Fibroblast of skin of right quadriceps (primary cell): Measurements from ENCODE around the gene COL8A1.
"Not testable (repeated sequence)": the region's sequence is repeated elsewhere in the genome, so short reads cannot be mapped to it uniquely, and the experiment has no call there.

Experiments
- DNase-seq: peaks from one replicate; pipeline ENCODE4 v3.0.0-alpha.2; 2013

Gene COL8A1

DNA sequence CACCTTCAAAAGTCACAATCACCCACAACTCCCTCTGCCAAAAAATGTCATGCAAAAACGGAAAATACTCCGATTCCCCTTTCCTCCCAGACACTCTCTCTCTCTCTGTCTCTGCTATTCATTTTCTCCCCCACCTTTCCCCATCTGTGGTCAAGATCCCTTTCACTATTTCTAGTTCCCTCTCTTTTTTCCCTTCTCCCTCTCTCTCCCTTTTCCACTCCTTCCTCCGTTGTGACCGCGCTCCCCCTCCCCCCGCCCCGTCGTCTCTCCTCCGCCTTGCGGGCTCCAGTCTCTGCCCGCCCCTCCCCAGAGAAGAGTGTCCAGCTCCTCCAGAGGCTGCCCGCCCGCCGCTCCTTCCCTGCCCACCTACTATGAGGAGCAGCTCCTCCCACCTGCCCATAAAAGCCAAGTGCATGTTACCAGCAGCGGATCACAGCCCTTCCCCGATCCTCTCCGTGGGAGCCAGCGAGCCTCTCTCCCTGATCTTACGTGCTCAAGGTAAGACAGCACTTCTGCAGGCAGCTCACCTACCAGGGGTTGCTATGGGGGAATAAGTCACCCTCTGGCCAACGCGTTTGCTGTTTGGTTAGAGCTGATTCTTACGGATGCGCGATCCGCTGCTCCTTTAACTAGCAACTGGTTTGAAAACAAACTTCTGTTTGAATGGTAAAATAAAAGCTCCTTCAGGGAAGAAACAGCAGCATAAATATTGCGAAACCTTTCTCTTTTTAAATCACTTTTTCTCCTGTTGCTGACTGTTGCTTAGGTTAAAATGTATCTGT, at the start of gene COL8A1:
Gene COL8A1, plus strand, starts transcription at position 428 of the 782 bp plus-strand sequence. CDS start 152,089 bp downstream, outside the sequence.
- peak; percentile 84 for DNase-seq

DNA sequence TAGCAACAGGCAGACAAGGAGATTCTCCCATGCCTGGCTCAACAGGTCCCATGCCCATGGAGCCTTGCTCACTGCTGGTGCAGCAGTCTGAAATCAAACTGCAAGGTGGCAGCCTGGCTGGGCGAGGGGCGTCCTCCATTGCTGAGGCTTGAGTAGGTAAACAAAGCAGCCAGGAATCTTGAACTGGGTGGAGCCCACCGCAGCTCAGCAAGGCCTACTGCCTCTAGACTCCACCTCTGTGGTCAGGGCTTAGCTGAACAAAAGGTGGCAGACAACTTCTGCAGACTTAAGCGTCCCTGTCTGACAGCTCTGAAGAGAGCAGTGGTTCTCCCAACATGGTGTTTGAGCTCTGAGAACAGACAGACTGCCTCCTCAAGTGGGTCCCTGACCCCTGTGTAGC, 49.2 kb upstream of the COL8A1 start:
- DNase-seq, result not testable (repeated sequence)

DNA sequence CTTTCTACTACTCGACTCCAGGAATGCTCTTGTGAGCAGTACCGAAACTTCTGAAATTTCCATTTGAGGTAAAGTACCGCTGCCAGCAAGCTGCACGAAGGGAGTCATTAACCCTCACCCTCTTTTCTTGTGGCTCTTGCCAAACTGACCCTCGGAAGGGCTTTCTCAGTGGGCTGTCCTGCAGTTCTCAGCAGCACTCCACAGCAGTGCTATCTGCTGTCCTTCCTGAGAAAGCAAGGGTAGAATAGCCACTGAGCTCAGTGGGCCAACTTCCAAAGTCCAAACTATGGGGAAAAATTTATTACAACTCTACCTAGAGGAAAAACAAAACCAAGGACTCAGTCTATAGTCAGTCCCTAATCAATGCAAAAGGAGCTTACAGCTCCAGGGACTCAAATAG, 38.5 kb upstream of the COL8A1 start:
- DNase-seq, result no peak

DNA sequence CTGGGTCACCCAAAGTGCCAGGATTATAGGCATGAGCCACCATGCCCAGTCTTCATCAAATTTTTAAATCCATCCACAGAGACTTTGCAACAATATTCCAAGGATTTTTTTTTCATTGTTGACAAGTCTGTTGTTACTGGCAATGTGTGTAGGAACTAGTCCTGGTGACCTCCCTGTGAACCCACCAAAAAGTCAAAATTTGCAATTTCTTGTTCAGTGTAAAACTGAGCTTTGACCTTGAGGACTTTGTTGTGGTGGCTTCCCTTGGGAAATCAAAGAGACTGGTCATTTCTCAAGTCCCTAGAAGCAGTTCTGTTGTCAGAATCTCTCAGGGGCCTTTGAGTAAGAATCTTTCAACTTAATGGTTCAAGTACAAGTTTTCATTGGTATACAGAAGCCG, 36.9 kb upstream of the COL8A1 start:
- DNase-seq, result no peak

DNA sequence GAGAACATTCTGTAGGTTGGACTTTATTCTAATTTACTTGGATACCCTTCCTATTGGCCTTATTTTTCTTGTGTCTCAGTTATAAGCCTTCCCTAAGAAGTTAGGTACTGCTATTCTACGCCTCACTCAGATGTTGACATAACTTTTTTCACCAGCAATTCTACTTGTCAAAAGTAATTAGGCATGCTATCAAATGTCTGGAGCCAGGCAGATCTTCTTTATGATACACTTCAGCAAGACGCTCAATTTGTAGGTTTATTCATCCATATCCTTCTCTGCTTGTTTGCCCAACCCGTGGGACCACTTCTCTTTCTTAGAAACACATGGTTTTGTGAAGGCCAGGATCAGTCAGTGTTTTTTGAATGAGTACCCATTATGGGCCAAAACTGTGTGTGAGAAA, 36.2 kb upstream of the COL8A1 start:
- no peak for DNase-seq

DNA sequence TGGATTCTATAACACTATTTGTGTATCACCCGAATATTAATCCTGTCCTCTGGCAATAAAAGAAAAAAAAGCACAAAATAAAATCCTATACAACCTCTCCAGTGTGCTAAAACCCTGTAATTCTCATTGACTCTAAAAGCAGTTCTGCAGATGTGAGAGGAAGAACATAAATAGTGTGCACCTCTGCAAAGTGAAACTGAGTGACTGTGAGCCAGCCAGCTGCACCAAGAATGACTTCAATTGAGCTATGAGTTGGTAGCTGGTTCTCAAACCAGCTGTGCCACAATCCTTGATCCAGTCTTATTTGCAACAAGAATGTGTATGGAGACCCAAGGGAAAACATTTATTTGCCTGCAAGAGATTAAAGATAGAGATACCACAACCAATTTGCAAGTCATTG, 31.2 kb upstream of the COL8A1 start:
- DNase-seq, result no peak

DNA sequence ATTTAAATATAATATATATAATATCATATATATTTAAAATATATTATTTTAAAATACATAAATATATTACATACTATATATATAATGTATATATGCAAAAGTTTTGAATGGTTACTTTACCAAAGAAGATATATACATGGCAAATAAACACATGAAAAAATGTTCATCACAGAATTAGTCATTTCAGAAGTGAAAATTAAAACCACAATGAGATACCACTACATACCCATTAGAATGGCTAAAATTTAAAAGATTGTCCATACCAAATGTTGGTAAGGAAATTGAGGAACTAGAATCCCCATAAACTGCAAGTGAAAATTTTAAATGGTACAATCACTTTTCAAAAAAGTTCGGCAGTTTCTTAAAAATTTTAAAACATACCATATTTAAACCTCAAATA, 23.6 kb upstream of the COL8A1 start:
- no peak for DNase-seq

DNA sequence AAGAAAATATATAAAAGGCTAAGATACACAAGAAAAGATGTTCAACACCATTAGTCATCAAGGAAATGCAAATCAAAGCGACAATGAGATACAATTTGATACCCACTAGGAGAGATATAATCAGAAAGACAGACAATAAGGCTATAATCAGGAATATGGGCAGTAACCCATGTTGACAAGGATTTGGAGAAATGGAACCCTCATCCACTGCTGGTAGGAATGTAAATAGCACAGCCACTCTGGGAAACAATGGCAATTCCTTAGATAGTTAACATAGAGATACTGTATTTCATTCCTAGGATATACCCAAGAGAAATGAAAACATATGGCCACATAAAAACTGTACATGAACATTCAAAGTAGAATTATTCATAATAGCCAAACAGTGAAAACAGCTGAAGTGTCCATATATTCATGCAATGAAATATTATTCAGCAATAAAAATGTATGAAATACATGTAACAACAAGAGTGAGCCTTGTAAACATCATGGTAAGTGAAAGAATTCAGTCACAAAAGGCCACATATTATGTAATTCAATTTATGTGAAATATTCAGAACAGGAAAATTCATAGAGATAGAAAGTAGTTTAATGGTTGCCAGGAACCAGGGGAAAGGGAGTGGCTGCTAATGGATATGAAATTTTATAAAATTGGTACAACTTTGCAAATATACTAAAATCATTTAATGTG, 18.2 kb upstream of the COL8A1 start:
- DNase-seq, result no peak

DNA sequence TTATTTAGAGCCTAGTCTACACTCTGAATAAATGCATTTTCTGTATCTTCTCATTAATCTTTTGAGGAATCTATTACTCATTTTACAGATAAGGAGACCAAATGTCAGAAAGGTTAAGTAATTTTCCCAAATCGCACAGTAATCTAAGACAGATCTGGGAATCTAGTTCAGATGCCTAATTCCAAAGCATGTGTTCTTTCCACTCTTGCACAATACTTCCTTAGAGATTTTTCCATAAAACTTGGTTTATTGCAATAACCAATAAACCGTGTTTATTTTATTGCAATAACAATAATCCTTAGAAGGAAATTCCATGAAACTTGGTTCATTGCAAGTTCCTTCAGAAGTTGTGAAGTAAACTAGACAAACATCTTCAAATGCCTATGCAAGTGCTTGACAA, 17.4 kb upstream of the COL8A1 start:
- peak; percentile 56 for DNase-seq

DNA sequence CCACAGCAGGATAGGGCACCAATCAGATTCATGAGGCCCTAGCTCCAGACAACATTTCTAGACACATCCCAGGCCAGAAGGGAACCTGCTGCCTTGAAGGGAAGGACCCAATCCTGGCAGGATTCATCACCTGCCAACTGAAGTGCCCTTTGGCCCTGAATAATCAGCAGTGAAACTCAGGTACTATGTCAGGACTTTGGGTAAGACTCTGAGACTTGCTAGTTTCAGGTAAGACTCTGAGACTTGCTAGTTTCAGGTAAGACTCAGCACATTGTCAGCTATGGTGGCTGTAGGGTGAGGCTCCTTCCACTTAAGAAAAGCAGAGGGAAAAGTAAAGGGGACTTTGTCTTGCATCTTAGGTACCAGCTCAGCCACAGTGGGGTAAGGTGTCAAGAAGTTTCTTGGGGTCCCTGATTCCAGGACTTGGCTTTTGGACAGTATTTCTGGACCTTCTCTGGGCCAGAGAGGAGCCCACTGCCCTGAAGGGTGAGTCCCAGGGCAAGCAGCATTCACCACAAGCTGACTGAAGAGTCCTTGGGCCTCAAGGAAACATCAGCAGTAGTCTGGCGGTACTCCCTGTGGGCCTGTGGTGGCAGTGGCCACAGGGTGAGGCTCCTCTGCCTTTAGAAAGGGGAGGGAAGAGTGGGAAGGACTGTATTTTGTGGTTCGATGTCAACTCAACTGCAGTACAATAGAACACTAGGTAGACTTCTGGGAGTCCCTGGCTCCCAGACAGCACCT, 13.7 kb upstream of the COL8A1 start:
- no peak for DNase-seq

DNA sequence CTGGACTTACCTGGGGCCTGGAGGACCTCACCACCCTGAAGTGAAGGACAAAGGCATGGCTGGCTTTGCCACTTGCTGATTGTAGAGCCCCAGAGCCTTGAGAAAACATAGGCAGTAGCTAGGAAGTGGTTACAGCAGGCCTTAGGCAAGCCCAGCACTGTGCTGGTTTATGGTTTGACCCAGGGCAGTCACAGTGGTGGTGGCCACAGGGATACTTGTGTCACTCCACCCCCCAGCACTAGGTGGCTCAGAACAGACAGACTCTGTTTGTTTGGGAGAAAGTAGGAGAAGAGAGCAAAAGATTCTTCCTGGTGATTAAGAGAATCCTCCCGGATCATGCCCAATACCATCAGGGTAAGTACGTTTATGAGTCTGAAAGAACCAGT, 13.2 kb upstream of the COL8A1 start:
- no peak for DNase-seq

DNA sequence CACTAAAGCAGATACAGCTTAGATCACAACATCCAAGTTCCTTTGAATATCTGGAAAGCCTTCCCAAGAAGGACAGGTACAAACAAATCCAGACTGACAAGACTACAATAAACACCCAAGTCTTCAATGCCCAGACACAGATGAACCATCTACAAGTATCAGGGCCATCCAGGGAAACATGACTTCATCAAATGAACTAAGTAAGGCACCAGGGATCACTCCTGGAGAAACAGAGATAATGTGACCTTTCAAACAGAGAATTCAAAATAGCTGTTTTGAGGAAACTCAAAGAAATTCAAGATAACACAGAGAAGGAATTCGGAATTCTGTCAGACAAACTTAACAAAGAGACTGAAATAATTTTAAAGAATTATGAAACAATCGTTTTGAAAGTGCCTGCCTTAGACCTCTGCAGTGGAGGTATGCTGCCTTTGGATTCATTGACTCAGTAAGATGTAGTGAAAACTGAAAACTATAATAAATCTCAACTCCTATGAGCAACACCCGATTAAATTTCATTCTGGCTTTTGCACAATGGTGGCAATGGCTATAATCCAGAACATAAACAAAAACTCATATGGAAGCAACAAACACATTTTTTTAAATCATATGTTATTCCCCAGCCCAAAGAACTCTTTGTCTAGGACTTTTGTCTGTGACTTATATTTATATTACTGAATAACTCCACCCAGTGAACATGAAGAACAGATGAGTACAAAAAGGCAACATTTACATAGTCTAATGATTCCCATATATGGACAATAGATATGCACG, 12.6 kb upstream of the COL8A1 start:
- DNase-seq, result peak; percentile 91

DNA sequence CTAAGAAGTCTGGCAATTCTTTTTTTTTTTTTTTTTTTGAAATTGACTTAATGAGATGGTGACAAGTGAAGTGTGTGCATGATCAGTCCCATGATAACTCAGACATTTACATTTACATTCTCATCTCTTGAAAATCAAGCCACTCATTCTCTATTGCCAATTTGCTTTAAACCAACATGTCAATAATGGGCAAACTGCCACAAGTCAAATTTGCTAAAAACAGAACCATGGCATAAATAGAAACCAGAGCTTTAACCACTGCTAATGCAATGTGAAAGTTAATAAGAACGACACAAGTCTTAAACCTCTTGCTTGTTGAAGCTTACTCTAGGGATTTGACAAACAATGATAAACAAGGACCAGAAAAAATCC, 12.0 kb upstream of the COL8A1 start:
- no peak for DNase-seq

DNA sequence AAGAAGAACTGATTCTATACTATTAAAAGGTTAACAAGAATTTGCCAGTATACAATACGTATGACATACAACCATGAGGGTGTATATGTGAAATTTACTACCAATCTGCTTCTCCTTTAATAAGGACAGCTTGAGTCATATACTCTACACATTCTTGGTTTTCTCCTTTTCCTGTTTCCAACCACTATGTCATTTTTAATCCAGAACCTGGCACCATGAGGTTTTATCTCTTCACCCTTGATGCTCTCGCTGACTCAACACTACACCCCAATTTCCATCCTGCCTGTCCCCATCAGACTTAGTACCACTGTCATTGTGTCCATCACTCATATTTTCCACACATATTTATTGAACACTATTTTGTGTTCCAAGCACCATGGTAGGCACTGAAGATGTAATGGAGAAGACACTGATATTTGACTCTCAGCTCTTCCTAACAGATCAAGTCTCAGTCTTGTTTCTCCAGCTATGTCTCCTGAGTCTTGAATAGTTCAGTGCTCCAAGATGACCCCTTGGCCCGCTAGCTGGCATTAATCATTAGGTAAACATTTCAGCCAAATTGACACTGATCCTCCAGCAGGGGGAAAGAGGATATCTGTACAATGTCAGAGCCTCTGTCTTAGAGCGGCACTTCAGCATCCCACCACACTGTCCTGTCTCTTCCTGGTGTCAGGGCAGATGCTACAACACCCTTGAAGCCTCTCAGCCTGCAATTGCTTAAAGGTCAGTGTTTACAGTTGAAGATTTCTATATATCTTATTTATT, 11.2 kb upstream of the COL8A1 start:
- peak; percentile 76 for DNase-seq

DNA sequence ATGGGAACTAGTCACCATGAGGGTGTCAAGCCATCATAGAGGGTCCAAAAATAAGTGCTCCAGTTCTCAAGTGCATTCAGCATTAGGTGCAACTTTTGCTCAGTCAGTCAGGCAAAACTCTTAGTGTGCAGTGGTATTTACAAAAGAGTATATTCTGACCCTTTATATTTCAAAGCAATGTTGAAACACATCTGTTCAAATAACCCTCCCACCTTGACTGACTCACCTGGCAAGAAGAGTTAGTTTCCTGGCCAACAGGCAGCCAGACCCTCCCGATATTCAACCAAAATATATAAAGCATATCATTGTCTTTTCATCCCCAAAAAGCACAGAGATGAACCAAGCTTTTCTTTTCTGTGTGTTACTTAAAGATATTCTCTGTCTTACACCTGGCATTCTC, 7.6 kb upstream of the COL8A1 start:
- DNase-seq, result no peak

DNA sequence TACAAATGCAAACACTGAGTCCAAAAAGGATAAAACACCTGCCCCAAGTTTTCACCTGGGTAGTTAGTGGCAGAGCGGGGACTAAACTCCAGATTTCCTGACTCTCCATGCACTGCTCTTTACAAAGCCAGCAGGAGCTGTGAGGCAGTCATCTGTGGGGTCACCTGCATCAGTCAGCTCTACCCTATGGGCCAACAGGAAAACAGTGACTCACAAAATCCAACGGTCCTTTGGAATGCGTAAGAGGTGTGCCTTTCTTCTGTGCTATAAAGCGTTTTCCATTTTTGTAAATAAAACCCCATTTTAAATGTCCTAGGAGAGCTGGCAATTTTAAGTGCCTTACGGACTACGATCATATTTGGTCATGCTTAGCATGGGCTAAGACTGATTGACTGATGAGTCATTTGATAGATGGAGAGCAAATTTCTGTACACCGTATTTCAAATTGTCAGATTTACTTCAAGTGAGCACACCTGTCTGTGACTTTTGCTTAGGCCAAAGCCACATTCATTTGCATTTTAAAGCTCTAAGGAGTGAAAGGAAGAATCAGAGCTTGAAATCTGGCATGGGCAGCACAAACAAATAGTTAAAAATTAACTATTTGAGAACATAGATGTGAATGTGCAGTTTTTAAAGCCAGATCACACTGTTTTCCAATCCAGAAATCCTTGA, 4.4 kb upstream of the COL8A1 start:
- DNase-seq, result no peak

DNA sequence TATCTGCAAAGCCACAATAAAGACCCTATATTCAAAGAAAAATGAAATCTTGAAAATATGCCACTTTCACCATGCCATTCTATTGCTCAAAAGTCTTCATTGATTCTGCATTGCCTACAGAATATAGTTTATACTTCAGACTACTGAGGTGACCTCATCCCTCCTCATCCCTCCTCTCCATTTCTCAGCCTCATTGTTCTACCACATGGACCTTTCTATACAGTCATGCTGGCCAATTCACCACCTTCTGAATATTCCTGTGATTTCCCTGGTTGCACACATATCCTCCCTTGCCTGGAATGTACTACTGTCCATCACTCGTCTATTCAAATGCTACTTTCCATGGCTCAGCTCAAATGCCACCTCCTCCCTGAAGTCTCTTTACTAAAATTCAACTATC, 3.5 kb upstream of the COL8A1 start:
- no peak for DNase-seq

DNA sequence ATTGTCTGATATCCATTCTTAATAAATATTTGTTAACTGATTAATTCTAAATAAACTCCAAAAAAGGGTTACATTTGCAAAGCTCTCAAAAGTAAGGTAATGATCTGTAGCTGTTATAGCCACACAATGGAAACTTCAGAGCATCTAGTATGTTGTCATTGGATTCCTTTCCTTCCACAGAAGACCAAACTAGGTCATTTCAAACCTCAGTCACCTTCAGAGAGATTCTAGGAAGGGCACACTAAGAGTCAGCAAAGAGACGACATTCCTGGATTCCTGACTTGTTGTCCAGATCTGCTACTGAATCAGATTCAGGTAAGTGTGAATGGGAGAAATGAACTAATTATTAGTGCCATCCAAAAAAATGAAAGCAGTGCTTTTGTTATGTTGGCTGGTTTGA, 3.0 kb upstream of the COL8A1 start:
- no peak for DNase-seq

DNA sequence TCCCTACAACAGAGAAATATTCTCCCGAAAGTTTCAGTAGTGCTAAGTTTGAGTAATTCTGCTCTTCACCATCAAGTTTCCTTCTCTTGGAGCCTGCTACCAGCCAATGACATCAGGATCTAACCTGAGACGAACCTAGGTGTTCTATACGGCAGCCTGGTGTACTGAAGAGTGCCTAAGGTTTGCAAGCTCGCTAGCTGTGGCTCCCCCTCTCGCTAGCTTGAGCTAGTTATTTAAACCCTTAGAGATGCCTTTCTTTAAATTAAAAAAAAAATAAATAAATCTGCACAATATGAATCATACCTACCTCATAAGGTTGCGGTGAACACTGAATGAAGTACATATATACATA, 1.4 kb upstream of the COL8A1 start:
- DNase-seq, result no peak

DNA sequence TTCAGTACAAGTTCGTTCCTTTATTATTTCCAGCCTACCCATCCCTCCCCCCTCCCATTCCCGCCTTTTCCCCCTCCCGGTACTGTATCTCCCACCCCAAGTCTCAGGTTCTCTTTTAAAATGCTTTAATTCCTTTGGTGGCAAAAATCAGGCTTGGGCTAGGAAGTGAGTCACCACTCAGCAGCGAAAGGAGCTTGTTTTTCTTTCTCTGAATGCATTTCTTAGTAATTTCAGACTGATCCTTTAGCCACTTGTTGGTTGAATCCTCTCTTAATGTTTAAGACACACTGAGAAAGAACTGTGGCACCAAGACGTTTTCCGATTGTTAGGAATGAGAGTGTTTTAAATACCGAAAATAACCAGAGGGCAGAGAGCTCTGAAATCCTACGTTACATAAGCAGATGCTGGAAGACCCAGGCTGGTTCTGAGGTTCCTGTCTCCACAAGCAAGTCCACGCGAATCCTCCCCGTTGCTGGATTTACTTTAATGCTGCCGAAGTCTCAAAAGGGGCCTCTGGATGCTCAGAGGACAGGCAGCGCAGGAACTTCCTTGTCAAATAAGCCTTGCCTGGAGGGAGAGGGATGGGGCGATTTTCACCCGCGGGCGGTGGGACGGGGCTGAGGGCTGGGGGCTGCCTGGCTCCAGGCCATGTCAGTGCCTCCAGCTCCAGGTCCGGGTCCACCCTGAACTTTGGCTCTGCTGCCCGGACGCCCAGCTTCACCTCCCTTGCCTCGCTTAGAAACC, 854 bp upstream of the COL8A1 start:
- DNase-seq, result peak; percentile 94

DNA sequence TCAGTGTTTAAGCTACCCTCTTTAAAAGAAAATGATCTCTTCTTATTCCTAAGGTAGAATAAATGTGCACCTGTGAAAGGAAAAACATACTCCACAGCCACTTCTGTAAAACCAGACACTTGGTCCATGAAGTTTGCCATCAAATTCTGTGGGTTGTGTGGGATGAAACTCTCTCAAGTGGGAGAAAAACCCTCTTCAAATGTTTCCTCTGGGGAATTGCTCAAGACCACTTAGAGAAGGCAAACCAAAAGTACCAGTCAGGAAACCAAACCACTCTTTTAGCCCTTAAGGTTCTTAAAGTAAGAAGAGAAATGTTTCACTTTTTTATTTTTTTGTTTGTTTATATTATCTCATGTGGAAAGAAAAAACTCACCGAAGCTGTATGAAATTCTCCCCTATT, 1.2 kb downstream of the COL8A1 start:
- DNase-seq, result no peak
